Upper lobe of left lung (tissue), 6 donors: ENCODE data around the gene SP6. TPM values are rescaled to one million over a fixed set of nuclear protein-coding genes. Genes with fewer than 3 reads are reported as not detected.

Experiments
- ATAC-seq, 2 donors: fragments of 200-7000 bp; cut with Tn5 transposase; one replicate each; pipeline ENCODE4 v1.9.1; 2022; ENCODE audit warnings: mild to moderate bottlenecking in 2 of 2, moderate library complexity in 2 of 2; ENCODE audit not compliant: low FRiP score in 2 of 2
- DNase-seq, 2 donors: peaks; one replicate each; pipeline ENCODE4 v3.0.0-alpha.2; 2019 to 2020
- H3K27ac ChIP-seq, 4 donors: fragments of 200-600 bp; sonication (generic); one replicate each; pipeline ENCODE4 v1.5.1; 2016 to 2019
- H3K27me3 ChIP-seq, 4 donors: fragments of 200-600 bp; sonication (generic); one replicate each; pipeline ENCODE4 v1.5.1; 2017 to 2019
- H3K36me3 ChIP-seq, 4 donors: fragments of 200-600 bp; sonication (generic); one replicate each; pipeline ENCODE4 v1.5.1; 2016 to 2019
- H3K4me1 ChIP-seq, 4 donors: fragments of 200-600 bp; sonication (generic); one replicate each; pipeline ENCODE4 v1.5.1; 2018 to 2019
- H3K4me3 ChIP-seq, 4 donors: fragments of 200-600 bp; sonication (generic); one replicate each; pipeline ENCODE4 v1.5.1; 2017 to 2019; ENCODE audit warnings: mild to moderate bottlenecking in 2 of 4, moderate library complexity in 1 of 4
- H3K9me3 ChIP-seq, 4 donors: fragments of 200-600 bp; sonication (generic); one replicate each; pipeline ENCODE4 v1.5.1; 2018 to 2019
- CTCF ChIP-seq, 6 experiments: fragments of 450-650 bp in 4 of 6; fragments of 200-600 bp in 2 of 6; sonication (generic) in 2 of 6; IDR thresholded peaks; one replicate each; pipeline ENCODE4 v1.5.1; 2016 to 2019; ENCODE audit warnings: antibody characterized with exemption in 6 of 6
- EP300 ChIP-seq, 4 donors: sonication (generic); formaldehyde crosslinking; IDR thresholded peaks; one replicate each; pipeline ENCODE4 v1.5.1; 2017; ENCODE audit warnings: antibody characterized with exemption in 4 of 4, control low read depth in 2 of 4
- POLR2A ChIP-seq, 4 donors: fragments of 450-650 bp; IDR thresholded peaks; one replicate each; pipeline ENCODE4 v1.5.1; 2016 to 2017; ENCODE audit warnings: antibody characterized with exemption in 4 of 4, mild to moderate bottlenecking in 2 of 4
- POLR2AphosphoS5 ChIP-seq, 2 donors: sonication (generic); formaldehyde crosslinking; IDR thresholded peaks; one replicate each; pipeline ENCODE4 v1.5.1; 2017; ENCODE audit warnings: antibody characterized with exemption in 2 of 2
- WGBS, 2 donors: methylation state at CpG; one replicate each; pipeline ENCODE4 v1.1.5; 2017 to 2018; 5-methylcytosine and 5-hydroxymethylcytosine counted together
- total RNA-seq, 6 donors: library from RNA; depleted of rRNA in 4 of 6; stranded (reverse); fragments of >200 nt in 4 of 6; gene quantifications; one replicate each; pipeline versions ENCODE4 v1.1.0 to v1.2.1, GENCODE V29; 2016 to 2021
- donor health status: DM: no; HTN: no; CAD: no; lungs with moderate emphysema.
- donor health status: DM: no; HTN: yes; CAD: no; lungs with severe emphysema.

Gene SP6
- total RNA-seq, 6 donors from 2014 or later, result 0.76 to 6.4 (median 2.4) TPM

GRCh38 chr17:47856830-47857229 lies 5.9 kb upstream of the SP6 start:
- Histone ChIP-seq H3K4me1 (peaks cover 5 to 16% (median 7%) of the 10 kb centered on the region in 4 donors), H3K27me3 (peaks cover 0 to 25% (median 0%) of the 10 kb centered on the region in 4 donors), H3K9me3 (no peaks in the 10 kb centered on the region), H3K27ac (peak overlapping the region in 2 of 4 donors; percentile 57 to 70), H3K4me3 (no peak overlapping the region), H3K36me3 (no peaks in the 10 kb centered on the region)
- DNase-seq (no peak), ATAC-seq (no peak)
- no peak for TF ChIP-seq POLR2AphosphoS5 (IDR thresholded peaks at IDR 0.05)
- TF ChIP-seq CTCF (IDR thresholded peaks at IDR 0.05), result no peak
- TF ChIP-seq POLR2A (IDR thresholded peaks at IDR 0.05), result no peak
- no peak for TF ChIP-seq EP300 (IDR thresholded peaks at IDR 0.05)

GRCh38 chr17:47855737-47856136 lies 4.8 kb upstream of the SP6 start:
- Histone ChIP-seq H3K4me3 (peak overlapping the region in 2 of 4 donors; percentile 2 to 8), H3K27me3 (peaks cover 0 to 31% (median 3%) of the 10 kb centered on the region in 4 donors), H3K9me3 (no peaks in the 10 kb centered on the region), H3K36me3 (no peaks in the 10 kb centered on the region), H3K4me1 (peaks cover 16 to 27% (median 17%) of the 10 kb centered on the region in 4 donors), H3K27ac (peak overlapping the region; percentile 40 to 70 (median 56))
- DNase-seq, result no peak
- WGBS, 2 donors, result 33 to 36% methylated on average over 3 of the region's 3 CpGs
- ATAC-seq, result no peak
- TF ChIP-seq POLR2AphosphoS5 (IDR thresholded peaks at IDR 0.05), result peak; percentile 42
- TF ChIP-seq POLR2A (IDR thresholded peaks at IDR 0.05), result no peak
- TF ChIP-seq CTCF (IDR thresholded peaks at IDR 0.05), result no peak
- peak in 2 of 4 donors; percentile 16 to 31 for TF ChIP-seq EP300 (IDR thresholded peaks at IDR 0.05)

GRCh38 chr17:47853616-47854015 lies 2.7 kb upstream of the SP6 start:
- DNase-seq (no peak), ATAC-seq (no peak)
- peak overlapping the region in 2 of 4 donors; percentile 12 to 21 for H3K27ac ChIP-seq
- no peak overlapping the region for H3K4me3 ChIP-seq
- peaks cover 0 to 31% (median 3%) of the 10 kb centered on the region in 4 donors for H3K27me3 ChIP-seq
- TF ChIP-seq EP300 (IDR thresholded peaks at IDR 0.05), result no peak
- H3K9me3 ChIP-seq, result no peaks in the 10 kb centered on the region
- 24 to 36% methylated on average over 5 of the region's 5 CpGs for whole genome bisulfite sequencing, 2 donors
- H3K36me3 ChIP-seq, result no peaks in the 10 kb centered on the region
- peaks cover 19 to 36% (median 25%) of the 10 kb centered on the region in 4 donors for H3K4me1 ChIP-seq

GRCh38 chr17:47852113-47852949 lies 1.4 kb upstream of the SP6 start:
- Histone ChIP-seq H3K27me3 (peaks cover 0 to 43% (median 5%) of the 10 kb centered on the region in 4 donors), H3K27ac (peak overlapping the region in 3 of 4 donors; percentile 50 to 82 (median 71)), H3K4me1 (peaks cover 22 to 39% (median 29%) of the 10 kb centered on the region in 4 donors), H3K36me3 (peaks cover 0 to 9% (median 0%) of the 10 kb centered on the region in 4 donors), H3K9me3 (no peaks in the 10 kb centered on the region), H3K4me3 (no peak overlapping the region)
- no peak for DNase-seq
- TF ChIP-seq EP300 (IDR thresholded peaks at IDR 0.05), result no peak
- TF ChIP-seq POLR2AphosphoS5 (IDR thresholded peaks at IDR 0.05), result no peak
- TF ChIP-seq POLR2A (IDR thresholded peaks at IDR 0.05), result no peak
- no peak for TF ChIP-seq CTCF (IDR thresholded peaks at IDR 0.05)
- 60 to 61% methylated on average over 32 of the region's 32 CpGs for WGBS, 2 donors
- no peak for ATAC-seq

- Histone ChIP-seq H3K9me3 (no peaks in the 10 kb centered on the region), H3K4me3 (peak overlapping the region in 3 of 4 donors; percentile 42 to 53 (median 50)), H3K4me1 (peaks cover 26 to 45% (median 34%) of the 10 kb centered on the region in 4 donors), H3K27ac (peak overlapping the region in 3 of 4 donors; percentile 50 to 82 (median 71)), H3K27me3 (peaks cover 0 to 49% (median 8%) of the 10 kb centered on the region in 4 donors), H3K36me3 (peaks cover 0 to 13% (median 0%) of the 10 kb centered on the region in 4 donors)
- no peak for DNase-seq
- TF ChIP-seq EP300 (IDR thresholded peaks at IDR 0.05) (no peak), POLR2A (IDR thresholded peaks at IDR 0.05) (no peak), CTCF (IDR thresholded peaks at IDR 0.05) (no peak), POLR2AphosphoS5 (IDR thresholded peaks at IDR 0.05) (no peak)
- WGBS, 2 donors, result 49 to 52% methylated on average over 11 of the region's 11 CpGs
- no peak for ATAC-seq
These were observed 775 bp upstream of the SP6 start for GRCh38 chr17:47851764-47852112.
